GM19452 (cell line): ENCODE measurements around the gene SF3B4.
"Not testable (repeated sequence)": the region's sequence is repeated elsewhere in the genome, so short reads cannot be mapped to it uniquely, and the experiment has no call there.

Source experiments
- ATAC-seq: cut with Tn5 transposase; IDR thresholded peaks from one replicate; pipeline ENCODE4 v1.9.1; 2021; ENCODE audit not compliant: unreplicated experiment

The SF3B4 gene

GRCh38 chr1:149888999-149889289 is 38.7 kb downstream of the SF3B4 start:
- no peak for ATAC-seq

- ATAC-seq: no peak
Observed at GRCh38 chr1:149888247-149888998, 39.2 kb downstream of the SF3B4 start.

GRCh38 chr1:149887456-149888246 is 40.0 kb downstream of the SF3B4 start:
- peak; percentile 46 for ATAC-seq

GRCh38 chr1:149887196-149887455 is 40.5 kb downstream of the SF3B4 start:
- not testable (repeated sequence) for ATAC-seq

- ATAC-seq: peak; percentile 52
Observed at GRCh38 chr1:149886396-149887195, 41.0 kb downstream of the SF3B4 start.

- ATAC-seq: not testable (repeated sequence)
Observed at GRCh38 chr1:149886121-149886395, 41.5 kb downstream of the SF3B4 start.

GRCh38 chr1:149885339-149886120 is 42.1 kb downstream of the SF3B4 start:
- ATAC-seq: no peak

GRCh38 chr1:149884433-149885338 is 42.9 kb downstream of the SF3B4 start:
- ATAC-seq: no peak

- ATAC-seq: no peak
Observed at GRCh38 chr1:149883598-149884247, 43.9 kb downstream of the SF3B4 start.

GRCh38 chr1:149881876-149882275 is 45.7 kb downstream of the SF3B4 start:
- no peak for ATAC-seq

GRCh38 chr1:149879556-149879955 is 48.0 kb downstream of the SF3B4 start:
- ATAC-seq: no peak

GRCh38 chr1:149877211-149877946 is 50.2 kb downstream of the SF3B4 start:
- no peak for ATAC-seq
